OCI-LY1 (cell line): ENCODE results near the gene GRID2.

Source experiments
- H2AFZ ChIP-seq: fragments of 200-600 bp; sonication (generic), shearing (Covaris generic); 2 replicates; pipeline ENCODE4 v1.6.0; 2014; ENCODE audit warnings: antibody characterized with exemption, mild to moderate bottlenecking, low read length
- H3F3A ChIP-seq: fragments of 200-600 bp; sonication (generic), shearing (Covaris generic); 2 replicates; pipeline ENCODE4 v1.6.0; 2014; ENCODE audit warnings: mild to moderate bottlenecking, antibody characterized with exemption, low read length, moderate library complexity; ENCODE audit not compliant: insufficient read depth
- H3K27ac ChIP-seq: fragments of 200-600 bp; sonication (generic); 2 replicates; pipeline ENCODE4 v1.5.1; 2014; ENCODE audit warnings: low read length, mixed run types, mild to moderate bottlenecking, low read depth; ENCODE audit not compliant: poor library complexity, severe bottlenecking
- H3K27me3 ChIP-seq: fragments of 200-600 bp; sonication (generic); 2 replicates; pipeline ENCODE4 v1.6.0; 2014; ENCODE audit warnings: antibody characterized with exemption, mild to moderate bottlenecking, low read length, moderate library complexity; ENCODE audit not compliant: insufficient read depth
- H3K36me3 ChIP-seq: fragments of 200-600 bp; sonication (generic); 2 replicates; pipeline ENCODE4 v1.6.1; 2014; ENCODE audit warnings: mild to moderate bottlenecking, antibody characterized with exemption, low read length, moderate library complexity, mixed read lengths; ENCODE audit not compliant: insufficient read depth
- H3K4me1 ChIP-seq: fragments of 200-600 bp; sonication (generic); 2 replicates; pipeline ENCODE4 v1.5.1; 2014; ENCODE audit warnings: mild to moderate bottlenecking, low read length, moderate library complexity; ENCODE audit not compliant: insufficient read depth, severe bottlenecking
- H3K4me2 ChIP-seq: fragments of 200-600 bp; sonication (generic), shearing (Covaris generic); 2 replicates; pipeline ENCODE4 v1.6.1; 2014; ENCODE audit warnings: low read length
- H3K4me3 ChIP-seq: fragments of 200-600 bp; sonication (generic); 2 replicates; pipeline ENCODE4 v1.5.1; 2014; ENCODE audit warnings: low read length, low read depth, mild to moderate bottlenecking, mixed read lengths; ENCODE audit not compliant: poor library complexity, severe bottlenecking
- H3K79me2 ChIP-seq: fragments of 200-600 bp; shearing (Covaris generic); 2 replicates; pipeline ENCODE4 v1.6.1; 2016; ENCODE audit warnings: mixed run types, low read length, mixed read lengths; ENCODE audit not compliant: insufficient read depth
- H3K9ac ChIP-seq: fragments of 200-600 bp; sonication (generic), shearing (Covaris generic); 2 replicates; pipeline ENCODE4 v1.6.1; 2014; ENCODE audit warnings: mild to moderate bottlenecking, low read length, mixed read lengths
- H3K9me2 ChIP-seq: fragments of 200-600 bp; sonication (generic), shearing (Covaris generic); 2 replicates; pipeline ENCODE4 v1.6.1; 2014; ENCODE audit warnings: low read depth, mild to moderate bottlenecking, low read length, mixed read lengths
- H3K9me3 ChIP-seq: fragments of 200-600 bp; shearing (Covaris generic); 2 replicates; pipeline ENCODE4 v1.6.1; 2014; ENCODE audit warnings: low read length, mixed read lengths
- H4K20me1 ChIP-seq: fragments of 200-600 bp; sonication (generic), shearing (Covaris generic); 2 replicates; pipeline ENCODE4 v1.6.0; 2016; ENCODE audit warnings: mild to moderate bottlenecking, low read length; ENCODE audit not compliant: insufficient read depth
- EZH2 ChIP-seq: fragments of 200-600 bp; sonication (generic), shearing (Covaris generic); IDR thresholded peaks from 2 replicates; pipeline ENCODE4 v1.8.0; 2017; ENCODE audit warnings: borderline replicate concordance, mixed run types, mild to moderate bottlenecking, antibody characterized with exemption, low read length, moderate library complexity, mixed read lengths
- TF ChIP-seq, protein P1 (sequence below): fragments of 200-600 bp; sonication (generic), shearing (Covaris generic); IDR thresholded peaks from 2 replicates; pipeline ENCODE4 v1.5.1; 2017; ENCODE audit warnings: mild to moderate bottlenecking, antibody characterized with exemption, low read length, moderate library complexity, mixed read lengths

Gene GRID2

DNA sequence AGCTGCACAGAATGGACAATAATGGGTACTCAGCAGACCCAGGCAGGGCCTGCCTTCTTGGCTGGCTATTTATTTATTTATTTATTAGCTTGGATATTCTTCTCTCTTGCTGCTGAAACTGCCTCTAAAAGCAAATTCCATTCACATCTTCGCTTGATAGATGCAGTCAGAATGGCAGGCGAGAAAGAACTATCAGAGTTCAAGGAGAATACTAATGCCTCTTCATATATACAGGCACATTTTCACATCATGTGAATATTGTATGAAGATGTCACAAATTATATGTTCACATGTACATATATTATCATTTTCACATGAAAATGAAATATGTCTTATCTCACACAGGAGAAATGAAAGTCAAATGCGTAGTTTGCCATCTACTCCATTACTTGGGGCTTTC is 1045.1 kb downstream of the GRID2 start:
- Histone ChIP-seq H3K4me2 (no peak overlapping the region), H3K4me1 (no peaks in the 10 kb centered on the region), H3K27me3 (no peaks in the 10 kb centered on the region), H2AFZ (no peak overlapping the region), H4K20me1 (no peaks in the 10 kb centered on the region), H3K27ac (no peak overlapping the region), H3K9me3 (no peaks in the 10 kb centered on the region), H3K4me3 (no peak overlapping the region), H3K36me3 (no peaks in the 10 kb centered on the region), H3F3A (no peaks in the 10 kb centered on the region), H3K9me2 (no peaks in the 10 kb centered on the region), H3K79me2 (no peaks in the 10 kb centered on the region), H3K9ac (no peak overlapping the region)
- TF ChIP-seq, protein P1, sequence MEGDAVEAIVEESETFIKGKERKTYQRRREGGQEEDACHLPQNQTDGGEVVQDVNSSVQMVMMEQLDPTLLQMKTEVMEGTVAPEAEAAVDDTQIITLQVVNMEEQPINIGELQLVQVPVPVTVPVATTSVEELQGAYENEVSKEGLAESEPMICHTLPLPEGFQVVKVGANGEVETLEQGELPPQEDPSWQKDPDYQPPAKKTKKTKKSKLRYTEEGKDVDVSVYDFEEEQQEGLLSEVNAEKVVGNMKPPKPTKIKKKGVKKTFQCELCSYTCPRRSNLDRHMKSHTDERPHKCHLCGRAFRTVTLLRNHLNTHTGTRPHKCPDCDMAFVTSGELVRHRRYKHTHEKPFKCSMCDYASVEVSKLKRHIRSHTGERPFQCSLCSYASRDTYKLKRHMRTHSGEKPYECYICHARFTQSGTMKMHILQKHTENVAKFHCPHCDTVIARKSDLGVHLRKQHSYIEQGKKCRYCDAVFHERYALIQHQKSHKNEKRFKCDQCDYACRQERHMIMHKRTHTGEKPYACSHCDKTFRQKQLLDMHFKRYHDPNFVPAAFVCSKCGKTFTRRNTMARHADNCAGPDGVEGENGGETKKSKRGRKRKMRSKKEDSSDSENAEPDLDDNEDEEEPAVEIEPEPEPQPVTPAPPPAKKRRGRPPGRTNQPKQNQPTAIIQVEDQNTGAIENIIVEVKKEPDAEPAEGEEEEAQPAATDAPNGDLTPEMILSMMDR, result no peak
- TF ChIP-seq EZH2, result no peak

DNA sequence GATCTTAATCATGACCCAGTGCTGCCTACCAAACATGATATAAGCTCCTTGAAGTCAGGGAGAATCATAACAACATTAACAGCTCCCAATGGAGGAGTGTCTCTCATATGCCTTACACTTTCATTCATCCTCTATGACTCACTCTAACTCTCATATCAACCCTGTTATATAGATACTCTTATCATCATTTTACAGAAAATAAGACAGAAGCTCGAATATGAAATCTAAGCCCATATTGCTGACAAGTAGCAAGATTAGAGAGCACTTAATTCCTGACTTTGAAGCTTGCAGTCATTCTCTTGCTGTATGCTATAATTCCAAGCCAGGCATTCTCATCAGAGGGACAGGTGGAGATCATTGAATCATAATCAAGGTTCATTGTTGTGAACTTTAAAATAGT is 1048.1 kb downstream of the GRID2 start:
- no peak overlapping the region for H3K4me3 ChIP-seq
- TF ChIP-seq, protein P1, result no peak
- TF ChIP-seq EZH2, result no peak
- H3K36me3 ChIP-seq, result no peaks in the 10 kb centered on the region
- H2AFZ ChIP-seq, result no peak overlapping the region
- no peaks in the 10 kb centered on the region for H4K20me1 ChIP-seq
- H3K27ac ChIP-seq, result no peak overlapping the region
- no peak overlapping the region for H3K4me2 ChIP-seq
- no peak overlapping the region for H3K9ac ChIP-seq
- no peaks in the 10 kb centered on the region for H3F3A ChIP-seq
- no peaks in the 10 kb centered on the region for H3K9me2 ChIP-seq
- no peaks in the 10 kb centered on the region for H3K9me3 ChIP-seq
- no peaks in the 10 kb centered on the region for H3K27me3 ChIP-seq
- no peaks in the 10 kb centered on the region for H3K79me2 ChIP-seq
- H3K4me1 ChIP-seq, result no peaks in the 10 kb centered on the region

- Histone ChIP-seq H2AFZ (no peak overlapping the region), H3K27ac (no peak overlapping the region), H3K9ac (no peak overlapping the region), H3K79me2 (no peaks in the 10 kb centered on the region), H3K9me2 (no peaks in the 10 kb centered on the region), H3K4me2 (no peak overlapping the region), H3K27me3 (no peaks in the 10 kb centered on the region), H3K9me3 (no peaks in the 10 kb centered on the region), H4K20me1 (no peaks in the 10 kb centered on the region), H3K4me3 (no peak overlapping the region), H3K36me3 (no peaks in the 10 kb centered on the region), H3F3A (no peaks in the 10 kb centered on the region), H3K4me1 (no peaks in the 10 kb centered on the region)
- no peak for TF ChIP-seq EZH2
- TF ChIP-seq, protein P1, result no peak
These were observed 1051.6 kb downstream of the GRID2 start for GRCh38 chr4:93355411-93355810.
